ENCODE data around the gene PPP1R15B.

DNA sequence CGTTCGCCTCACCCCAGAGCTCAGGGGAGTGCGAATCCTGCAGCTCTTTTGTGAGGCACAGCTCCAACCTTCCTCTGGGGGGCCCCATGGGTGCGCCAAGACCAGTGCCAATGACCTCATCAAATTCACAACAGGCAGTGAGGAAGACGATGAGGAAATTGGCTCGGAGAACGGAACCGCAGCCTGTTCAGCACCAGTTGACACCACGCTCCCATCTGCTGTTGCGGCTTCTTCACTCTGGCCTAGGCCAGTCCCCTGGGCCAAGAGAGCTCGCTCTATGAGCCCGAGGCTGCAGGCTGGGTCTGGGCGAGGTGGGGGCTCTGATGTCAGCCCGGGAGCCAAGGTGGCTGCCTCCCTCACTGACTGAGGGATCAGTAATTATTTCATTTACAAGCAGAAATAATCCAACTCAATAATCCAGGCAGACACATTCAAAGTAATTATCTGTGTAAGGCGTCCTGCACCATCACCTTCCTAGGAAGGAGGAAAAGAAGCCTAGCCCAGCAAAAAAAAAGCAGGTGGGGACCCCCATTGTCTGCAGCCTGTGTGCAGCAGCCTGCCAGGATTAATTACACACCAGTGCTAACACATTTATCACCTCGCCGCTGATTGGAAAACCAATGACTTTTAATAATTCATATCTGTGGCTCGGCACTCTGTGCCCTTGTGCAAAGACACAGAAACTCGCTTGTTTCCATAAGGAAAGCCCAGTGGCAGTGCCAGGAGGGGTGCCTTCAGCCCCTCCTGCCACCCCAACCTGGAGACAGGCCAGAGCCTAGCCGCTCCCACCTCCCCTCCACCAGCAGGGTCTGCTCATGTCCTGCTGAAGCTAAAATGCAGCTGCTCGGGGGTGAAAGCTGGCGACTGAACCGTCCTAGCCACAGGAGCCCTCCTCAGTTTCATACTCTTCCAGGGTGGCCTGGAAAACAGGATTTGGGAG lies 53.8 kb downstream of the PPP1R15B start:
- TF ChIP-seq, protein P1, sequence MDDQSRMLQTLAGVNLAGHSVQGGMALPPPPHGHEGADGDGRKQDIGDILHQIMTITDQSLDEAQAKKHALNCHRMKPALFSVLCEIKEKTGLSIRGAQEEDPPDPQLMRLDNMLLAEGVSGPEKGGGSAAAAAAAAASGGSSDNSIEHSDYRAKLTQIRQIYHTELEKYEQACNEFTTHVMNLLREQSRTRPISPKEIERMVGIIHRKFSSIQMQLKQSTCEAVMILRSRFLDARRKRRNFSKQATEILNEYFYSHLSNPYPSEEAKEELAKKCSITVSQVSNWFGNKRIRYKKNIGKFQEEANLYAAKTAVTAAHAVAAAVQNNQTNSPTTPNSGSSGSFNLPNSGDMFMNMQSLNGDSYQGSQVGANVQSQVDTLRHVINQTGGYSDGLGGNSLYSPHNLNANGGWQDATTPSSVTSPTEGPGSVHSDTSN (IDR thresholded peaks at IDR 0.05), result no peak
- TF ChIP-seq, protein P2, sequence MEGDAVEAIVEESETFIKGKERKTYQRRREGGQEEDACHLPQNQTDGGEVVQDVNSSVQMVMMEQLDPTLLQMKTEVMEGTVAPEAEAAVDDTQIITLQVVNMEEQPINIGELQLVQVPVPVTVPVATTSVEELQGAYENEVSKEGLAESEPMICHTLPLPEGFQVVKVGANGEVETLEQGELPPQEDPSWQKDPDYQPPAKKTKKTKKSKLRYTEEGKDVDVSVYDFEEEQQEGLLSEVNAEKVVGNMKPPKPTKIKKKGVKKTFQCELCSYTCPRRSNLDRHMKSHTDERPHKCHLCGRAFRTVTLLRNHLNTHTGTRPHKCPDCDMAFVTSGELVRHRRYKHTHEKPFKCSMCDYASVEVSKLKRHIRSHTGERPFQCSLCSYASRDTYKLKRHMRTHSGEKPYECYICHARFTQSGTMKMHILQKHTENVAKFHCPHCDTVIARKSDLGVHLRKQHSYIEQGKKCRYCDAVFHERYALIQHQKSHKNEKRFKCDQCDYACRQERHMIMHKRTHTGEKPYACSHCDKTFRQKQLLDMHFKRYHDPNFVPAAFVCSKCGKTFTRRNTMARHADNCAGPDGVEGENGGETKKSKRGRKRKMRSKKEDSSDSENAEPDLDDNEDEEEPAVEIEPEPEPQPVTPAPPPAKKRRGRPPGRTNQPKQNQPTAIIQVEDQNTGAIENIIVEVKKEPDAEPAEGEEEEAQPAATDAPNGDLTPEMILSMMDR (IDR thresholded peaks at IDR 0.05), result no peak
- TF ChIP-seq MAZ (IDR thresholded peaks at IDR 0.05; ENCODE audit: borderline replicate concordance, low read depth, low read length) (no peak), POLR2AphosphoS2 (conservative IDR thresholded peaks at IDR 0.05; ENCODE audit: low read length) (no peak), EHMT2 (IDR thresholded peaks at IDR 0.05; ENCODE audit: low read depth) (no peak), BHLHE40 (IDR thresholded peaks at IDR 0.05; ENCODE audit: low read depth, low read length) (no peak), EP300 (IDR thresholded peaks at IDR 0.05) (no peak), JUNB (IDR thresholded peaks at IDR 0.05) (no peak), KDM1A (IDR thresholded peaks at IDR 0.05; ENCODE audit: low read depth) (no peak)

Data from A549 (cell line).